Measurements from ENCODE around the gene CAV3. TPM values are rescaled to one million over a fixed set of nuclear protein-coding genes. Genes with fewer than 3 reads are reported as not detected.

CAV3 gene
- not detected in 2 replicates for total RNA-seq (2014; rRNA removed; shearing (Covaris generic))

GRCh38 chr3:8733332-8734094 is at the start of gene CAV3:
Gene CAV3 (plus strand): TSS chr3:8733802. CDS start chr3:8733877, 75 bp downstream.

DNA sequence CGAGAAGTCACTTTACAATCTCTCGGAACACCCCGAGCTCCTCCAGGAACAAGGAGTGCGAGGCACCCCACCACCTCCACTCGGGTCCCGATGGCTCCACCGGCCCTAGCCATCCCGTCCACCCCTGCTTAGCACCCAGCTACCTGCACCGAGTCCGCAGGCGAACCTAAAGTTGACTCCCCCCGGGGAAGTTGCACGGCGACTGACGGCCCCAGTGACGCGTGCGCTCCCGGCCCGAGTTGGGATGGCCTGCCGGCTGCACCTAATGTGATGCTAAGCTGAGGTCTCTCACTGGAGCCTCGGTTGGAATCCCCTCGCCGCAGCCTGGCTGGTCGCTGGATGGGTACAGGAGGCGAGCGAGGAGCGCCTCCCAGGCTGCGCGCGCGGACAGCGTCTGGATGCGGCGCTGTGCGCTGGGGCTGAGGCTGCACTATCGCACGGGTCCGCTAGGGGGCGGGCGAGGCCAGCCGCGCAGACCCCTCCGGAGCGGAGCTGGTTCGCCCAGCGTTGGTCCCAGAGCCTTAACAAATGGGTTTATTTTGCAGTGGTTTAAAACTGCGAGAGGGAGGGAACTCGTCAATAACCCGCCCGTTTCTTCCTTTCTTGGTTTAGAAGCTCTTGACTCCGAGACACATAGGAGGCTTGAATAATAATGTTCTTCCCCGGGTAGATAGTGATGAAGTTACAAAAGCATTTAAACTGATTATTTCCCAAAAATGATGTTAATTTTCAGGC is 35.7 kb downstream of the CAV3 start, which contains the start of gene OXTR:
Gene OXTR (minus strand): TSS at position 526 of the 735 bp plus-strand sequence. CDS start 1,426 bp downstream, outside the sequence.

Other genes with a start within 250 kb of the CAV3 start
- 41.4 and 51.2 TPM in 2 replicates for gene LMCD1, start 232.0 kb upstream of the CAV3 start, total RNA-seq (2014; rRNA removed; shearing (Covaris generic))
- gene SSUH2, start 89.0 kb upstream of the CAV3 start, total RNA-seq (2014; rRNA removed; shearing (Covaris generic)): 9.6 and 10.6 TPM in 2 replicates
- gene OXTR, start 35.8 kb downstream of the CAV3 start, total RNA-seq (2014; rRNA removed; shearing (Covaris generic)): 1.1 and 1.2 TPM in 2 replicates
- gene RAD18, start 229.7 kb downstream of the CAV3 start, total RNA-seq (2014; rRNA removed; shearing (Covaris generic)): 21.8 and 22.1 TPM in 2 replicates